ENCODE results near the gene CEP120.

CEP120 gene

DNA sequence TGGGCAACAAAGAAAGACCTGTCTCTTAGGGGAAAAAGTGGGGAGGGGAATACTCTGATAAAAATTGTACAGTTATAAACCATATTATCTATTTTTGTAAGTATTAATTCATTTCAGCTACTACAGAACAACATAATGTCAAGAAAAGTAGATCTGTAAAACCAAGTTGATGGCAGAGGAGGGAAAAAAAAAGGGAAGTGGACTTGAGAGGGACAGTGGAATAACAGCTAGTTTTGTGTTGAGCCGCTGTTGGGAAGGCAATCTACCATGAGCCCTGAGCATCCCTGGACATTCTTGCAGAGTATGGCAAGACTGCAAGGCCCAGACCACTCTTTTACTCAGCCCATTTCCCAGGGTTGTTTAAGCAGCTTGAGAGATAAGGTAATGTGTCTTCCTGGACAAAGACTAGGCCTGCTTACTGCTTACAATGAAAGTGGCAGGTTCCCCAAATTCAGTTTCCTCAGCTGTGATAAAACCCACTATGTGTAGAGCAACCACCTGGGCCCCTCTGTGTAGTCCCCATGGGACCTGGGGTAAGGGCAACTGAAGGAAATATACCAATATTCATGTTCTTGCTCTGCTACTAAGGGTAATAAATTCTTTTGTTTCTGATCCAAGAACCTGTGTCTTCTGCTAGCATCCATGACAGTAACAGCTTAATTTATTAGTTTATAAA, 25.0 kb downstream of the CEP120 start:
- Histone ChIP-seq H3K4me3 (ENCODE audit: insufficient read depth, low read depth, low read length) (no peak overlapping the region), H3K4me1 (ENCODE audit: control insufficient read depth, insufficient read depth, low read length) (no peaks in the 10 kb centered on the region), H3K9me3 (ENCODE audit: control insufficient read depth, low read length) (no peaks in the 10 kb centered on the region), H3K36me3 (ENCODE audit: control insufficient read depth, insufficient read depth, low read length) (peaks cover 28% of the 10 kb centered on the region), H3K27me3 (ENCODE audit: control insufficient read depth, insufficient read depth, low read length, poor library complexity, severe bottlenecking) (no peaks in the 10 kb centered on the region), H3K27ac (ENCODE audit: insufficient read depth, low read depth, low read length, poor library complexity, severe bottlenecking) (no peak overlapping the region)
- 97 to 98% methylated on average over 1 of the region's 1 CpG for WGBS, 2 experiments

DNA sequence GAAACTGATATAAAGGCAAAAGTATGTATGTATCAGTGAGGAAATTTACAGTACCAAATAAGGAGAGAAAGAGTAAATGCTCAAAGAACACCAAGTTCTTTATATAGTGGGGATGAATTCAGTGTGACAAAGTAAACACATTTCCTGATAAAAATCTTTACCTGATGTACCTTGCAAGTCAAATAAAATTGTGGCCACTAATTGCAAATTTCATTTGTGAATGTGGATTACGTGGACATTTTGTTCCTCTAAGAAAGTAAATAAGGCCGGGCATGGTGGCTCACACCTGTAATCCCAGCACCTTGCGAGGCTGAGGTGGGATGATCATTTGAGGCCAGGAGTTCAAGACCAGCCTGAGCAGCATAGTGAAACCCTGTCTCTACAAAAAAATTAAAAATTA, 25.7 kb downstream of the CEP120 start:
- Histone ChIP-seq H3K27me3 (ENCODE audit: control insufficient read depth, insufficient read depth, low read length, poor library complexity, severe bottlenecking) (no peaks in the 10 kb centered on the region), H3K36me3 (ENCODE audit: control insufficient read depth, insufficient read depth, low read length) (peaks cover 22% of the 10 kb centered on the region)
- 95 to 98% methylated on average over 3 of the region's 3 CpGs for WGBS, 2 experiments

DNA sequence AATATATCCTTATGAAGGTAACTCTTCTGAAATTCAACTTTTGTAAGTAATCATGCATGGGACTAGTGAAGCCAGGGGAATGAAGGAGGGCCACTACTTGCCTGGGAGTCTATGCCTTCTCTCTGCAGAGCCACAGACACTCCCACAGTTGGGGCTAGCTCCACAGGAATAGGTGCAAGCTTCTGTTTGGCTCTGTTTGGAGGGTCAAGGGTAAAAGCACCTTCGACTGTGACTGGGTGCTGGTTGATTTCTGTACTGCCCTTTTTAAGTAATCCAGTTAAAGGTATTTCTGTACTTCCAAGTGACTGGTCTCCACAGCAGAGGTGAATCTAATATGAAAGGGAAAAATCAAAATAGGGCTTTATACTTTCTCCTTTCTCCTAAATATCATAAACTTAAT, 32.2 kb downstream of the CEP120 start:
- H3K4me1 ChIP-seq (ENCODE audit: control insufficient read depth, insufficient read depth, low read length): no peaks in the 10 kb centered on the region
- H3K4me3 ChIP-seq (ENCODE audit: insufficient read depth, low read depth, low read length): no peak overlapping the region
- no peaks in the 10 kb centered on the region for H3K9me3 ChIP-seq (ENCODE audit: control insufficient read depth, low read length)
- peaks cover 15% of the 10 kb centered on the region for H3K36me3 ChIP-seq (ENCODE audit: control insufficient read depth, insufficient read depth, low read length)
- H3K27ac ChIP-seq (ENCODE audit: insufficient read depth, low read depth, low read length, poor library complexity, severe bottlenecking): no peak overlapping the region
- H3K27me3 ChIP-seq (ENCODE audit: control insufficient read depth, insufficient read depth, low read length, poor library complexity, severe bottlenecking): no peaks in the 10 kb centered on the region
- 91 to 93% methylated on average over 1 of the region's 1 CpG for WGBS, 2 experiments

More for the DNA sequence above, 25.7 kb downstream of the CEP120 start:
- Histone ChIP-seq H3K27ac (ENCODE audit: insufficient read depth, low read depth, low read length, poor library complexity, severe bottlenecking) (no peak overlapping the region), H3K9me3 (ENCODE audit: control insufficient read depth, low read length) (no peaks in the 10 kb centered on the region), H3K4me1 (ENCODE audit: control insufficient read depth, insufficient read depth, low read length) (no peaks in the 10 kb centered on the region), H3K4me3 (ENCODE audit: insufficient read depth, low read depth, low read length) (no peak overlapping the region)

DNA sequence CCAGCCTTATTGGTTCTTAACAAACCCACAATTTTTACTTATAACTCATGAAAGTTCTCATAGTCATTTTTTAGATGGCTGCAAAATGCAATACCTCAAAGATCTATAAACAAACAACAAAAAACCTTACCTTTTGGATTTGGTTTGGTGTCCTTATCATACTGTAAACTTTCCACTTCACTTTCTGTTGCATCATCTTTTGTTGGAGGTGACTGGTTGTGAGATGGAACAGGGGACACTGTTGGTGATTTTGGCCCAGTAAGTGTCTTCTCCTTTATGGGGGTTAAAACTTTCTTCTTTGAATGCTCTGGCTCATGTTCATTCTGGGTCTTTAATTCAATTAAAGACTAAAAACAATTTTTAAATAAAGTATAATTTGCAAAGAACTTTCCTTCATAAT, 33.4 kb downstream of the CEP120 start:
- Histone ChIP-seq H3K4me1 (ENCODE audit: control insufficient read depth, insufficient read depth, low read length) (no peaks in the 10 kb centered on the region), H3K27me3 (ENCODE audit: control insufficient read depth, insufficient read depth, low read length, poor library complexity, severe bottlenecking) (no peaks in the 10 kb centered on the region), H3K4me3 (ENCODE audit: insufficient read depth, low read depth, low read length) (no peak overlapping the region), H3K36me3 (ENCODE audit: control insufficient read depth, insufficient read depth, low read length) (peaks cover 10% of the 10 kb centered on the region), H3K9me3 (ENCODE audit: control insufficient read depth, low read length) (no peaks in the 10 kb centered on the region), H3K27ac (ENCODE audit: insufficient read depth, low read depth, low read length, poor library complexity, severe bottlenecking) (no peak overlapping the region)

DNA sequence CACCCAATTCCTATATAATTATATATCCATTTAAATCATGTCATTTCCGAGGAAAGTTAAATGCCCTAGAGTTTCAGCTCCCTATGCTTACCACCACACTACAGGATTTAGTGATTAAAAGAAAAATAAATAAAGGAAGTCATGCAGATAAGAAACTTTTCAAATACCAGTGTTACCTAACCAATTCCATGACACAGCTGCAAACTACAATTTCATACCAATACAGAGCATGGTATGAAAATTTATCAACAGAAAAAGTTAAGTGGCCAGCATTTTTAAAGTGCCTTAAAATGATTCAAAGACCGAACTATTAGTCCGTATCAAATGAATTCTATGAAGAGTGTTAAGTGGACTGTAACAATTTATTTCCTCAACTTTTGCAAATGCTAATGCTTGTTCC, 35.9 kb downstream of the CEP120 start:
- Histone ChIP-seq H3K27me3 (ENCODE audit: control insufficient read depth, insufficient read depth, low read length, poor library complexity, severe bottlenecking) (no peaks in the 10 kb centered on the region), H3K4me1 (ENCODE audit: control insufficient read depth, insufficient read depth, low read length) (no peaks in the 10 kb centered on the region), H3K27ac (ENCODE audit: insufficient read depth, low read depth, low read length, poor library complexity, severe bottlenecking) (no peak overlapping the region), H3K4me3 (ENCODE audit: insufficient read depth, low read depth, low read length) (no peak overlapping the region), H3K9me3 (ENCODE audit: control insufficient read depth, low read length) (no peaks in the 10 kb centered on the region), H3K36me3 (ENCODE audit: control insufficient read depth, insufficient read depth, low read length) (peaks cover 10% of the 10 kb centered on the region)
- WGBS, 2 experiments: 87 to 97% methylated on average over 2 of the region's 3 CpGs

DNA sequence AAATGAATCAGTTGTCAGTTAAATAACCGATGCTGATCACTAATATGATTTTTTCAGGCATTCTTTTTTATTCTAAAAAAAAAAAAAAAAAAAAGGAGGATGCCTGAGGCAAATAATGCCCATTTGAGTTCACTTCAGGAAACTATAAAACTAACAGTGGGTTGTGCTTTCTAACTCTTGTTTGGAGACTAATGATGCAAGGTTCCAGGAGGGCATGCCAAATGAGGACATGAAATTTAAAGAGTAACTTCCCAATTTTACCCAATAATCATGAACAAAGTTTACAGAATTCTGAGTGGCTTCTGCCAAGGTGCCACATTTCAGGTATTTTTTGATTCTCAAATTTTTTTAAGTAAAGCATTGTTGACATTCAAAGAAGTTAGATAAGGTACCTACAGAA, 41.0 kb downstream of the CEP120 start:
- peaks cover 4% of the 10 kb centered on the region for H3K36me3 ChIP-seq (ENCODE audit: control insufficient read depth, insufficient read depth, low read length)
- H3K4me1 ChIP-seq (ENCODE audit: control insufficient read depth, insufficient read depth, low read length): no peaks in the 10 kb centered on the region
- no peaks in the 10 kb centered on the region for H3K9me3 ChIP-seq (ENCODE audit: control insufficient read depth, low read length)
- H3K27ac ChIP-seq (ENCODE audit: insufficient read depth, low read depth, low read length, poor library complexity, severe bottlenecking): no peak overlapping the region
- WGBS, 2 experiments: 100% methylated on average over 1 of the region's 1 CpG; no CpG with 5 or more reads in 1 of the 2 experiments
- H3K4me3 ChIP-seq (ENCODE audit: insufficient read depth, low read depth, low read length): no peak overlapping the region
- no peaks in the 10 kb centered on the region for H3K27me3 ChIP-seq (ENCODE audit: control insufficient read depth, insufficient read depth, low read length, poor library complexity, severe bottlenecking)

DNA sequence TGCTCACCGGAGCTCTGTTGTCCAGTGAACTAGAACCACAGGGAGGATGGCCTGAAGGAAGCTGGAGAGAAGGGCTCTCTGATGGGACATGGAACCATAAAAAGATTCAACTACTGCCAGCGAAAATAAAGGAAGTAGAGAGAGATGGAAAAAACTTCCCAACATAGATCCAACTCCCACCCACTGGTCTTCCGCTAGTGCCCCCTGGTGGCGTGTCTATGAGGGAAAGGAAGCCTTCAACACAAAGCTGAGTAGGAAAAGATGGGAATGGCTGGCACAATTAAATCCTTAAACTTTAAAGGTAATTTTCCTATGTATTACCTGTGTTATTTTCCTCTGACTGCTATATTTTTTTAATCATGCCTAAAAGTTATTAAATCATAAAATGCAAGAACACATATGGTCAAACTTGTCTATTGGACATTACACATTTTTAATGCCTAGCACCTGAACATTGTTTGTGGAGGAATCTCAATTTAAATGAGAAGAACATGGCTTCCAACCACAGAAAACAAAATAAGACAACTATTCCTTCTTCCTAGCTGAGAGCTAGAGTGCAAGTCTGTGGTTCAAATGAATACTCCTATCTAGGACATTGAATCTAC, 51.5 kb downstream of the CEP120 start:
- Histone ChIP-seq H3K9me3 (ENCODE audit: control insufficient read depth, low read length) (no peaks in the 10 kb centered on the region), H3K4me1 (ENCODE audit: control insufficient read depth, insufficient read depth, low read length) (no peaks in the 10 kb centered on the region), H3K27me3 (ENCODE audit: control insufficient read depth, insufficient read depth, low read length, poor library complexity, severe bottlenecking) (no peaks in the 10 kb centered on the region), H3K27ac (ENCODE audit: insufficient read depth, low read depth, low read length, poor library complexity, severe bottlenecking) (no peak overlapping the region), H3K36me3 (ENCODE audit: control insufficient read depth, insufficient read depth, low read length) (peaks cover 4% of the 10 kb centered on the region), H3K4me3 (ENCODE audit: insufficient read depth, low read depth, low read length) (no peak overlapping the region)
- 82 to 96% methylated on average over 1 to 4 of the region's 4 CpGs for whole genome bisulfite sequencing, 2 experiments

DNA sequence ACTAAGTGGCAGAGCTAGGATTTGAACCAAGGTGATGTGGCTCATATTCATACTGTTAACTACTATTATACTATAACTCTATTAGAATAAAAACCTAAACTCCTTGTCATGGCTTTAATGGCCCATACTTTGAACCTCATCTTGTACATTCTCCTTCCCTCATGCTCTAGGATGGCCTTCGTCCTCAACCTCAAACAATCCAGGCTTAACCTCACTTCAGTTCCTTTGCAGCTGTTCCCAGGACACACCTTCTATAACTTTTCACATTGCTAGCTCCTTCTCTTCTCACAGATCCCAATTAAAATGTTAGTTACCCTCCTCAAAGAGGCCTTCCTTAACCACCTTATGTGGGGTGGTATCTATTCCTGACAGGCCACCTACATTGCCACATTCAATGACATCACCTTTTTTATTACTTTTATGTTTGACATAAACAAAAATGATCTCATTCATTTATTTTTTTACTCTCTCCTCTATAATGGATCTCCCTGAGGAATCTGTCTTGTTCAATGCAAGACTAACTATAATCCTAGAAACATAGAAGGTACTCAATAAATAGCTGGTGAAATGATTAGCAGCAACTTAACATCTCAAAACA, 53.7 kb downstream of the CEP120 start:
- Histone ChIP-seq H3K27ac (ENCODE audit: insufficient read depth, low read depth, low read length, poor library complexity, severe bottlenecking) (no peak overlapping the region), H3K4me1 (ENCODE audit: control insufficient read depth, insufficient read depth, low read length) (no peaks in the 10 kb centered on the region), H3K4me3 (ENCODE audit: insufficient read depth, low read depth, low read length) (no peak overlapping the region), H3K27me3 (ENCODE audit: control insufficient read depth, insufficient read depth, low read length, poor library complexity, severe bottlenecking) (no peaks in the 10 kb centered on the region), H3K9me3 (ENCODE audit: control insufficient read depth, low read length) (no peaks in the 10 kb centered on the region), H3K36me3 (ENCODE audit: control insufficient read depth, insufficient read depth, low read length) (no peaks in the 10 kb centered on the region)
- WGBS, 2 experiments: 90 to 95% methylated on average over 1 of the region's 1 CpG

DNA sequence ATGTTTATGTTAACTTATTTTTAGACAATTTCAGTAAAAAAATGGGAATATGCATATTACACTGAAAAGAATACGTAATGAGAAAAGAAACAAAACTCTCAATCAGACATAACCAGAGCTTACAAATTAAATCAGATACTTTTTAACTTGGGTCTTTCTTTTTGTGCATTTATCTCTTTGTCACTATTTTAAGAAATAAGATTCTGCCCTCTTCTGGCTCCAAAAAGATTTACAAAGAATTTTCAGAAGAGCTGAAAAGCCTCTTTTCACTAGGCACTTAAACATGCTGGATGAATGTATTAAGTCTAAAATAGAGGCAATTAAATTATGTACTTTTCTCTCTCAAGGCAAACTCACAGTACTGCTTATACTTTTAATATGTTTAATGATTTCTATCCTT, 55.5 kb downstream of the CEP120 start:
- Histone ChIP-seq H3K27me3 (ENCODE audit: control insufficient read depth, insufficient read depth, low read length, poor library complexity, severe bottlenecking) (no peaks in the 10 kb centered on the region), H3K4me1 (ENCODE audit: control insufficient read depth, insufficient read depth, low read length) (no peaks in the 10 kb centered on the region), H3K36me3 (ENCODE audit: control insufficient read depth, insufficient read depth, low read length) (no peaks in the 10 kb centered on the region), H3K9me3 (ENCODE audit: control insufficient read depth, low read length) (no peaks in the 10 kb centered on the region), H3K4me3 (ENCODE audit: insufficient read depth, low read depth, low read length) (no peak overlapping the region), H3K27ac (ENCODE audit: insufficient read depth, low read depth, low read length, poor library complexity, severe bottlenecking) (no peak overlapping the region)
- WGBS, 2 experiments: 83% methylated on average over 1 of the region's 1 CpG

DNA sequence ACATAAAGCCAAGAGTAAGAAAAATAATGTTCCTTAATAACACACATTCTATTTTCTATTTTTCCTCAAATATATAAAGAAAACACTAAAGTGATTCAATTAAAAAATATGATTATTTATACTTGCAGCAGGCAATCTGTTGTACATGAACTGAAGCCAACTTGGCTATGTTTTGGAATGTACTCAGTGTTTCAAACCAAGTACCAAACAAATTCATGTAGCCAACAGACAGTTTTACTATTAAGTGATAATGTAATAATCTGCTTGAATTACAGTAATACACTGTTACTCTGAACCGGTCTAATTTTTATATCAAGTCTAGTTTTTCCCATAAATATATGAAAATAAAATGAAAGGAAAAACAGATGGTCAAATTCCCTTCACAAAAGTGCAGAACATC, 58.0 kb downstream of the CEP120 start:
- Histone ChIP-seq H3K9me3 (ENCODE audit: control insufficient read depth, low read length) (no peaks in the 10 kb centered on the region), H3K27me3 (ENCODE audit: control insufficient read depth, insufficient read depth, low read length, poor library complexity, severe bottlenecking) (no peaks in the 10 kb centered on the region), H3K27ac (ENCODE audit: insufficient read depth, low read depth, low read length, poor library complexity, severe bottlenecking) (no peak overlapping the region), H3K4me1 (ENCODE audit: control insufficient read depth, insufficient read depth, low read length) (no peaks in the 10 kb centered on the region), H3K36me3 (ENCODE audit: control insufficient read depth, insufficient read depth, low read length) (no peaks in the 10 kb centered on the region), H3K4me3 (ENCODE audit: insufficient read depth, low read depth, low read length) (no peak overlapping the region)
- no CpG with 5 or more reads among the region's 1 CpG for WGBS, 2 experiments

Measured in ectodermal cell (in vitro differentiated cells).